ENCODE data around the gene GPR33.

GPR33 gene

DNA sequence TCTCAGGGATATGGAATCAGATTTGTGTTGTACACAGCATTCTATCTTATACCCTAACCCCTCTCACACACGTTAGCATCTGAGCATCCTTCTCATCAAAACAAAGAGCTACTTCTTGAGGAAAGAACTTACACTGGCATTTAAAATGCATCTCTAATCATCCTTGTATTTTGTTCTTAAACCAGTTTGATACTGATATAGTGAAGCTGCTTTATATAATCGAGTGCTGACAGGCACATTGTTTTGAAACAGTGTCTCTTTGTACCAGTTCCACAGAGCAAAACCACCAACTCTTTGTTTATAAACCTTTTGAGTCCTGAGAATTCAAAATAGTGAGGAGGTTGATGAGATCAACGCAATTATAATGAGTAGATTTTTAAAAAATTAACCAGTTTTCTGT is 8.8 kb downstream of the GPR33 start:
- no peak for DNase-seq

DNA sequence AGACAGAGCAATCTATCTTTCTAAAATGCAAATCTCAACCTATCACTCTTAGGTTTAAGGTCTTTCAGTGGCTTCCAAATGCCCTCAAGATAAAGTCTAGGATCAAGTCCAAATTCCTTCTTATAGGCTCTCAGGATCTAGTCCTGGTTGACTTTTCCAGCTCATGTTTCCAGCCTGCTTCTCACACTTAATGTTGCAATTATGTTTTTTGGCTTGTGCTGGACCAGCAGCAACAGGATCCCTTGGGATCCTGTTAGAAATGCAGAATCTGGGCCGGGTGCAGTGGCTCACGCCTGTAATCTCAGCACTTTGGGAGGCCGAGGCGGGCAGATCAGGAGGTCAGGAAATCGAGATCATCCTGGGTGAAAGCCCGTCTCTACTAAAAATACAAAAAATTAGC is 10.6 kb downstream of the GPR33 start:
- Histone ChIP-seq H3K4me1 (ENCODE audit: low read length) (no peaks in the 10 kb centered on the region), H3K9me2 (replicated peaks; ENCODE audit: insufficient read depth, low read length) (no peaks in the 10 kb centered on the region), H3K4me2 (ENCODE audit: low read depth, low read length) (no peak overlapping the region), H3K4me3 (ENCODE audit: low read length) (no peak overlapping the region), H3K27ac (ENCODE audit: low read length) (no peak overlapping the region), H3K36me3 (replicated peaks; ENCODE audit: insufficient read depth, low read length) (no peaks in the 10 kb centered on the region), H3K9ac (ENCODE audit: low read length) (no peak overlapping the region), H2AFZ (ENCODE audit: low read length) (no peak overlapping the region), H4K20me1 (ENCODE audit: insufficient read depth, low read length) (no peaks in the 10 kb centered on the region), H3K27me3 (replicated peaks; ENCODE audit: insufficient read depth, low read length) (no peaks in the 10 kb centered on the region), H3F3A (ENCODE audit: insufficient read depth, low read length) (no peaks in the 10 kb centered on the region), H3K79me2 (ENCODE audit: low read length) (no peaks in the 10 kb centered on the region), H3K9me3 (replicated peaks; ENCODE audit: insufficient read depth, low read length) (no peaks in the 10 kb centered on the region)
- TF ChIP-seq, protein P1, sequence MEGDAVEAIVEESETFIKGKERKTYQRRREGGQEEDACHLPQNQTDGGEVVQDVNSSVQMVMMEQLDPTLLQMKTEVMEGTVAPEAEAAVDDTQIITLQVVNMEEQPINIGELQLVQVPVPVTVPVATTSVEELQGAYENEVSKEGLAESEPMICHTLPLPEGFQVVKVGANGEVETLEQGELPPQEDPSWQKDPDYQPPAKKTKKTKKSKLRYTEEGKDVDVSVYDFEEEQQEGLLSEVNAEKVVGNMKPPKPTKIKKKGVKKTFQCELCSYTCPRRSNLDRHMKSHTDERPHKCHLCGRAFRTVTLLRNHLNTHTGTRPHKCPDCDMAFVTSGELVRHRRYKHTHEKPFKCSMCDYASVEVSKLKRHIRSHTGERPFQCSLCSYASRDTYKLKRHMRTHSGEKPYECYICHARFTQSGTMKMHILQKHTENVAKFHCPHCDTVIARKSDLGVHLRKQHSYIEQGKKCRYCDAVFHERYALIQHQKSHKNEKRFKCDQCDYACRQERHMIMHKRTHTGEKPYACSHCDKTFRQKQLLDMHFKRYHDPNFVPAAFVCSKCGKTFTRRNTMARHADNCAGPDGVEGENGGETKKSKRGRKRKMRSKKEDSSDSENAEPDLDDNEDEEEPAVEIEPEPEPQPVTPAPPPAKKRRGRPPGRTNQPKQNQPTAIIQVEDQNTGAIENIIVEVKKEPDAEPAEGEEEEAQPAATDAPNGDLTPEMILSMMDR (IDR thresholded peaks at IDR 0.05; ENCODE audit: low read length) = no peak
- TF ChIP-seq EZH2phosphoT487 (IDR thresholded peaks at IDR 0.05; ENCODE audit: low read length) (no peak), EZH2 (optimal IDR thresholded peaks at IDR 0.05; ENCODE audit: low read depth, low read length) (no peak)
- no peak for DNase-seq

More for the DNA sequence above, 8.8 kb downstream of the GPR33 start:
- Histone ChIP-seq H3K79me2 (ENCODE audit: low read length) (no peaks in the 10 kb centered on the region), H3F3A (ENCODE audit: insufficient read depth, low read length) (no peaks in the 10 kb centered on the region), H3K4me1 (ENCODE audit: low read length) (no peaks in the 10 kb centered on the region), H3K4me2 (ENCODE audit: low read depth, low read length) (no peak overlapping the region), H3K9me3 (replicated peaks; ENCODE audit: insufficient read depth, low read length) (no peaks in the 10 kb centered on the region), H3K36me3 (replicated peaks; ENCODE audit: insufficient read depth, low read length) (no peaks in the 10 kb centered on the region), H3K27me3 (replicated peaks; ENCODE audit: insufficient read depth, low read length) (no peaks in the 10 kb centered on the region), H3K27ac (ENCODE audit: low read length) (no peak overlapping the region), H3K4me3 (ENCODE audit: low read length) (no peak overlapping the region), H2AFZ (ENCODE audit: low read length) (no peak overlapping the region), H3K9ac (ENCODE audit: low read length) (no peak overlapping the region), H3K9me2 (replicated peaks; ENCODE audit: insufficient read depth, low read length) (no peaks in the 10 kb centered on the region), H4K20me1 (ENCODE audit: insufficient read depth, low read length) (no peaks in the 10 kb centered on the region)
- TF ChIP-seq, protein P1 (IDR thresholded peaks at IDR 0.05; ENCODE audit: low read length) = no peak
- TF ChIP-seq EZH2 (optimal IDR thresholded peaks at IDR 0.05; ENCODE audit: low read depth, low read length) (no peak), EZH2phosphoT487 (IDR thresholded peaks at IDR 0.05; ENCODE audit: low read length) (no peak)

DNA sequence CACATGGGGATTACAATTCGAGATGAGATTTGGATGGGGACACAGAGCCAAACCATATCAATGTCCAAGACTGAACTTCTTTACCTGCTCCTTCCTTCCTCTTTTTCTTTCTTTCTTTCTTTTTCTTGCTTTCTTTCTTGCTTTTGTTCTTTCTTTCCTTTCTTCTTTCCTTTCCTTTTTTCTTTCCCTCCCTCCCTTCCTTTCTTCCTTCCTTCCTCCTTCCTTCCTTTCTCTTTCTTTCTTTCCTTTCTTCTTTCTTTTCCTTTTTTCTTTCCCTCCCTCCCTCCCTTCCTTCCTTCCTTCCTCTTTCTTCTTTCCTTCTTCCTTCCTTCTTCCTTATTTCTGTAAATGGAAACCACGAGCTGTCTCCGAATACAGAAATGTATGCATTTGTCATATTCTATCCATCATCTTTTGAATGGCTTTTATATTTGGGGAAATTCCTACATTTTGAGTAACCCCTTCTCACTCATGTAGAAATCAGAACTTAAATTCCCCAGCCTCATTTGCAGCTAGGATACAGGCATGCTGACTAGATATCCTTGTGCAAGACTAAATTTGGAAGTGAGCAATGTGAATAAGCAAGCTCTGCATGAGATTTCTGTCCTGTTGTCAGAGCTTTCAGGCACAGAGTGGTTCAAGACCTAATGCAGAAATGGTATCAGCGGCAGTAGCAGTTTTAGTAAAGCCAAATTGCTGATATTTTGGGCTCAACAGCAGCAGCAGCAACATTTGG is 11.5 kb downstream of the GPR33 start:
- no peak overlapping the region for H3K4me3 ChIP-seq (ENCODE audit: low read length)
- H3K4me1 ChIP-seq (ENCODE audit: low read length) = no peaks in the 10 kb centered on the region
- H3K27me3 ChIP-seq (replicated peaks; ENCODE audit: insufficient read depth, low read length) = no peaks in the 10 kb centered on the region
- H3K9me2 ChIP-seq (replicated peaks; ENCODE audit: insufficient read depth, low read length) = no peaks in the 10 kb centered on the region
- H4K20me1 ChIP-seq (ENCODE audit: insufficient read depth, low read length) = no peaks in the 10 kb centered on the region
- H3K79me2 ChIP-seq (ENCODE audit: low read length) = no peaks in the 10 kb centered on the region
- H3K27ac ChIP-seq (ENCODE audit: low read length) = no peak overlapping the region
- no peak overlapping the region for H2AFZ ChIP-seq (ENCODE audit: low read length)
- no peak for DNase-seq
- H3K4me2 ChIP-seq (ENCODE audit: low read depth, low read length) = no peak overlapping the region
- TF ChIP-seq, protein P1 (IDR thresholded peaks at IDR 0.05; ENCODE audit: low read length) = no peak
- TF ChIP-seq EZH2 (optimal IDR thresholded peaks at IDR 0.05; ENCODE audit: low read depth, low read length) = no peak
- no peak for TF ChIP-seq EZH2phosphoT487 (IDR thresholded peaks at IDR 0.05; ENCODE audit: low read length)
- H3K36me3 ChIP-seq (replicated peaks; ENCODE audit: insufficient read depth, low read length) = no peaks in the 10 kb centered on the region
- H3K9me3 ChIP-seq (replicated peaks; ENCODE audit: insufficient read depth, low read length) = no peaks in the 10 kb centered on the region
- H3F3A ChIP-seq (ENCODE audit: insufficient read depth, low read length) = no peaks in the 10 kb centered on the region
- no peak overlapping the region for H3K9ac ChIP-seq (ENCODE audit: low read length)

All from MM.1S (cell line).